DMS 273 (cell line): ENCODE data around the gene ODAD3.
"Not testable (repeated sequence)": the region's sequence is repeated elsewhere in the genome, so short reads cannot be mapped to it uniquely, and the experiment has no call there.

ENCODE experiments used
- DNase-seq: peaks from one replicate; lab custom pipeline; 2025; ENCODE audit not compliant: unreplicated experiment; lab: John Stamatoyannopoulos, UW

Gene ODAD3

GRCh38 chr19:11460207-11460606 is 25.3 kb upstream of the ODAD3 start:
- peak; percentile 33 for DNase-seq

GRCh38 chr19:11458912-11459311 is 24.0 kb upstream of the ODAD3 start:
- DNase-seq, result not testable (repeated sequence)

- no peak for DNase-seq
Observed at GRCh38 chr19:11458236-11458900, 23.4 kb upstream of the ODAD3 start.

- DNase-seq, result no peak
Observed at GRCh38 chr19:11457831-11458230, 22.9 kb upstream of the ODAD3 start.

GRCh38 chr19:11457115-11457514 is 22.2 kb upstream of the ODAD3 start:
- no peak for DNase-seq

- no peak for DNase-seq
Observed at GRCh38 chr19:11456659-11457058, 21.7 kb upstream of the ODAD3 start.

- DNase-seq, result not testable (repeated sequence)
Observed at GRCh38 chr19:11455233-11455554, 20.3 kb upstream of the ODAD3 start.

GRCh38 chr19:11453468-11454341 is 18.8 kb upstream of the ODAD3 start:
- peak; percentile 47 for DNase-seq

- no peak for DNase-seq
Observed at GRCh38 chr19:11452620-11453310, 17.8 kb upstream of the ODAD3 start.

GRCh38 chr19:11451871-11452619 is 17.1 kb upstream of the ODAD3 start:
- DNase-seq, result no peak

GRCh38 chr19:11451327-11451870 is 16.5 kb upstream of the ODAD3 start:
- DNase-seq, result no peak

GRCh38 chr19:11450570-11451326 is 15.8 kb upstream of the ODAD3 start:
- DNase-seq, result no peak

- DNase-seq, result no peak
Observed at GRCh38 chr19:11448923-11449554, 14.1 kb upstream of the ODAD3 start.

GRCh38 chr19:11448410-11448809 is 13.5 kb upstream of the ODAD3 start:
- no peak for DNase-seq

GRCh38 chr19:11447347-11448262 is 12.7 kb upstream of the ODAD3 start:
- no peak for DNase-seq

GRCh38 chr19:11446652-11447301 is 11.9 kb upstream of the ODAD3 start:
- DNase-seq, result peak; percentile 80

GRCh38 chr19:11446271-11446651 is 11.3 kb upstream of the ODAD3 start:
- no peak for DNase-seq

- no peak for DNase-seq
Observed at GRCh38 chr19:11445141-11445540, 10.2 kb upstream of the ODAD3 start.
